ENCODE measurements around the gene EGLN2. TPM values are rescaled to one million over a fixed set of nuclear protein-coding genes. Genes with fewer than 3 reads are reported as not detected.

Gene EGLN2
- polyA plus RNA-seq, 1 donor (not counting 4 experiments of a cell fraction or from before 2014, with no cell fraction given): 31.6 TPM

GRCh38 chr19:40759352-40759751, 39.6 kb upstream of the EGLN2 start:
- H3K79me2 ChIP-seq (ENCODE audit: control insufficient read depth, insufficient read depth, low read length): peaks cover 62% of the 10 kb centered on the region

GRCh38 chr19:40762754-40763470, 36.1 kb upstream of the EGLN2 start:
- TF ChIP-seq EZH2 (IDR thresholded peaks at IDR 0.05; ENCODE audit: low read length): no peak
- TF ChIP-seq, protein P1, sequence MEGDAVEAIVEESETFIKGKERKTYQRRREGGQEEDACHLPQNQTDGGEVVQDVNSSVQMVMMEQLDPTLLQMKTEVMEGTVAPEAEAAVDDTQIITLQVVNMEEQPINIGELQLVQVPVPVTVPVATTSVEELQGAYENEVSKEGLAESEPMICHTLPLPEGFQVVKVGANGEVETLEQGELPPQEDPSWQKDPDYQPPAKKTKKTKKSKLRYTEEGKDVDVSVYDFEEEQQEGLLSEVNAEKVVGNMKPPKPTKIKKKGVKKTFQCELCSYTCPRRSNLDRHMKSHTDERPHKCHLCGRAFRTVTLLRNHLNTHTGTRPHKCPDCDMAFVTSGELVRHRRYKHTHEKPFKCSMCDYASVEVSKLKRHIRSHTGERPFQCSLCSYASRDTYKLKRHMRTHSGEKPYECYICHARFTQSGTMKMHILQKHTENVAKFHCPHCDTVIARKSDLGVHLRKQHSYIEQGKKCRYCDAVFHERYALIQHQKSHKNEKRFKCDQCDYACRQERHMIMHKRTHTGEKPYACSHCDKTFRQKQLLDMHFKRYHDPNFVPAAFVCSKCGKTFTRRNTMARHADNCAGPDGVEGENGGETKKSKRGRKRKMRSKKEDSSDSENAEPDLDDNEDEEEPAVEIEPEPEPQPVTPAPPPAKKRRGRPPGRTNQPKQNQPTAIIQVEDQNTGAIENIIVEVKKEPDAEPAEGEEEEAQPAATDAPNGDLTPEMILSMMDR (optimal IDR thresholded peaks at IDR 0.05 in 1 of 3, IDR thresholded peaks at IDR 0.05 in 1 of 3, conservative IDR thresholded peaks at IDR 0.05 in 1 of 3; ENCODE audit: extremely low read depth in 1 of 3, insufficient read depth in 2 of 3, low read length in 3 of 3): no peak
- H3K36me3 ChIP-seq (ENCODE audit: control insufficient read depth in 2 of 2, extremely low read depth in 1 of 2, insufficient read depth in 2 of 2, low read length in 2 of 2): peaks cover 59 to 62% of the 10 kb centered on the region in 2 experiments

More at GRCh38 chr19:40759352-40759751, 39.6 kb upstream of the EGLN2 start:
- Histone ChIP-seq H3K27ac (ENCODE audit: control insufficient read depth, insufficient read depth, low read length) (no peak overlapping the region), H3K9me3 (ENCODE audit: control insufficient read depth, low read depth, low read length) (no peaks in the 10 kb centered on the region), H3K9ac (ENCODE audit: control insufficient read depth, extremely low read depth, insufficient read depth, low read length) (no peak overlapping the region), H3K9me1 (ENCODE audit: control insufficient read depth, extremely low read depth, insufficient read depth, low read length) (peaks cover 9% of the 10 kb centered on the region), H3K4me1 (ENCODE audit: control insufficient read depth, extremely low read depth, insufficient read depth, low read length) (peaks cover 24% of the 10 kb centered on the region), H3K36me3 (ENCODE audit: control insufficient read depth in 2 of 2, extremely low read depth in 1 of 2, insufficient read depth in 2 of 2, low read length in 2 of 2) (peaks cover 57 to 78% of the 10 kb centered on the region in 2 experiments), H4K20me1 (ENCODE audit: control insufficient read depth, extremely low read depth, insufficient read depth, low read length) (peaks cover 22% of the 10 kb centered on the region), H3K4me3 (ENCODE audit: control insufficient read depth in 2 of 3, extremely low read depth in 1 of 3, insufficient read depth in 2 of 3, low read depth in 1 of 3, low read length in 3 of 3) (no peak overlapping the region), H2AFZ (ENCODE audit: control insufficient read depth, low read length) (no peak overlapping the region), H3K27me3 (ENCODE audit: control insufficient read depth, extremely low read depth, insufficient read depth, low read length) (no peaks in the 10 kb centered on the region), H3K4me2 (ENCODE audit: control insufficient read depth, extremely low read depth, insufficient read depth, low read depth, low read length) (no peak overlapping the region)
- dilution Hi-C loops (cut with MboI; ENCODE audit: extremely low pct_ligation_motif_present, low sequenced_read_pairs): no loop called here
- TF ChIP-seq EZH2 (IDR thresholded peaks at IDR 0.05; ENCODE audit: low read length): no peak
- TF ChIP-seq, protein P1 (optimal IDR thresholded peaks at IDR 0.05 in 1 of 3, IDR thresholded peaks at IDR 0.05 in 1 of 3, conservative IDR thresholded peaks at IDR 0.05 in 1 of 3; ENCODE audit: extremely low read depth in 1 of 3, insufficient read depth in 2 of 3, low read length in 3 of 3): no peak
- DNase-seq (ENCODE audit: low read depth, low spot score) (no peak), FAIRE-seq (no peak)

More at GRCh38 chr19:40762754-40763470, 36.1 kb upstream of the EGLN2 start:
- Histone ChIP-seq H2AFZ (ENCODE audit: control insufficient read depth, low read length) (no peak overlapping the region), H3K27ac (ENCODE audit: control insufficient read depth, insufficient read depth, low read length) (no peak overlapping the region), H3K4me2 (ENCODE audit: control insufficient read depth, extremely low read depth, insufficient read depth, low read depth, low read length) (no peak overlapping the region), H3K9me3 (ENCODE audit: control insufficient read depth, low read depth, low read length) (no peaks in the 10 kb centered on the region), H3K79me2 (ENCODE audit: control insufficient read depth, insufficient read depth, low read length) (peaks cover 29% of the 10 kb centered on the region), H3K9me1 (ENCODE audit: control insufficient read depth, extremely low read depth, insufficient read depth, low read length) (no peaks in the 10 kb centered on the region), H3K4me1 (ENCODE audit: control insufficient read depth, extremely low read depth, insufficient read depth, low read length) (no peaks in the 10 kb centered on the region), H3K27me3 (ENCODE audit: control insufficient read depth, extremely low read depth, insufficient read depth, low read length) (no peaks in the 10 kb centered on the region), H4K20me1 (ENCODE audit: control insufficient read depth, extremely low read depth, insufficient read depth, low read length) (peaks cover 2% of the 10 kb centered on the region), H3K4me3 (ENCODE audit: control insufficient read depth in 2 of 3, extremely low read depth in 1 of 3, insufficient read depth in 2 of 3, low read depth in 1 of 3, low read length in 3 of 3) (no peak overlapping the region), H3K9ac (ENCODE audit: control insufficient read depth, extremely low read depth, insufficient read depth, low read length) (no peak overlapping the region)
- dilution Hi-C loops (cut with MboI; ENCODE audit: extremely low pct_ligation_motif_present, low sequenced_read_pairs): no loop called here
- FAIRE-seq: no peak
- no peak for DNase-seq (ENCODE audit: low read depth, low spot score)

Data from keratinocyte (primary cell).